GM12878 (cell line): ENCODE results near the gene SVIL. TPM values are rescaled to one million over a fixed set of nuclear protein-coding genes. Genes with fewer than 3 reads are reported as not detected.

Experiments used
- ATAC-seq: fragments of 200-7000 bp; cut with Tn5 transposase; 3 replicates; pipeline ENCODE4 v1.9.1; 2020; ENCODE audit warnings: mild to moderate bottlenecking, moderate library complexity
- BruUV-seq: library from RNA; stranded (reverse); fragments of 400-500 nt; replicated peaks from 2 replicates; lab custom pipeline; 2021; lab: Mats Ljungman, UMichigan
- CTCF ChIA-PET: fragments of 300-600 bp; sonication (Branson Sonifier 250); formaldehyde crosslinking; extraction: SDS; loops from one replicate; lab custom pipeline; 2021; ENCODE audit warnings: inconsistent platforms; lab: Yijun Ruan, JAX
- POLR2A ChIA-PET: fragments of 350-600 bp; formaldehyde crosslinking; extraction: SDS; loops from one replicate; lab custom pipeline; 2021; ENCODE audit warnings: inconsistent platforms; lab: Charles Lee
- RAD21 ChIA-PET: fragments of 300-600 bp; sonication (Branson Sonifier 250); formaldehyde crosslinking; loops from one replicate; lab custom pipeline; 2023; ENCODE audit warnings: antibody characterized with exemption; ENCODE audit not compliant: unreplicated experiment; lab: Charles Lee
- SMC1A ChIA-PET: fragments of 300-600 bp; sonication (Branson Sonifier 250); formaldehyde crosslinking; loops from one replicate; lab custom pipeline; 2023; ENCODE audit not compliant: unreplicated experiment, uncharacterized antibody; lab: Charles Lee
- DNase-seq: peaks from one replicate; pipeline ENCODE4 v3.0.0-alpha.2; 2011; ENCODE audit warnings: low read depth, low spot score
- FAIRE-seq: peaks from 3 replicates; lab custom pipeline; 2011; peaks lifted over from hg19 to GRCh38; lab: Jason Lieb, UNC
- H2AFZ ChIP-seq: 2 replicates; pipeline ENCODE4 v1.6.0; 2011; ENCODE audit warnings: low read depth, low read length, control low read depth; ENCODE audit not compliant: control insufficient read depth
- H3K27ac ChIP-seq: 2 replicates; pipeline ENCODE4 v1.5.1; 2011; ENCODE audit warnings: control low read depth; ENCODE audit not compliant: control insufficient read depth, insufficient read depth
- H3K27me3 ChIP-seq, 2 experiments: replicated peaks in 1 of 2; 2 replicates each; pipeline versions ENCODE4 v1.6.0 to v1.6.1; 2011; ENCODE audit warnings: low read length in 1 of 2; ENCODE audit not compliant: control insufficient read depth in 2 of 2, insufficient read depth in 2 of 2
- H3K36me3 ChIP-seq, 2 experiments: 2 replicates each; pipeline ENCODE4 v1.5.1; 2011; ENCODE audit warnings: low read length in 1 of 2; ENCODE audit not compliant: control insufficient read depth in 2 of 2, insufficient read depth in 2 of 2
- H3K4me1 ChIP-seq: 2 replicates; pipeline ENCODE4 v1.6.1; 2011; ENCODE audit warnings: mild to moderate bottlenecking, low read length, moderate library complexity, mixed read lengths; ENCODE audit not compliant: control insufficient read depth, insufficient read depth
- H3K4me2 ChIP-seq: 2 replicates; pipeline ENCODE4 v1.6.0; 2011; ENCODE audit warnings: control low read depth; ENCODE audit not compliant: control insufficient read depth, insufficient read depth
- H3K4me3 ChIP-seq: fragments of 200-600 bp; sonication (generic); 2 replicates; pipeline ENCODE4 v1.5.1; 2016
- H3K79me2 ChIP-seq: 2 replicates; pipeline ENCODE4 v1.6.0; 2011; ENCODE audit warnings: low read length; ENCODE audit not compliant: control insufficient read depth, insufficient read depth
- H3K9ac ChIP-seq: 2 replicates; pipeline ENCODE4 v1.8.0; 2011; ENCODE audit warnings: low read length, control low read depth, mixed read lengths; ENCODE audit not compliant: control insufficient read depth, insufficient read depth
- H3K9me3 ChIP-seq: replicated peaks from 3 replicates; pipeline ENCODE4 v1.5.1; 2011; ENCODE audit warnings: mild to moderate bottlenecking, low read length; ENCODE audit not compliant: control insufficient read depth, insufficient read depth
- H4K20me1 ChIP-seq: 2 replicates; pipeline ENCODE4 v1.6.0; 2011; ENCODE audit not compliant: control insufficient read depth, insufficient read depth
- EZH2 ChIP-seq: IDR thresholded peaks from 2 replicates; pipeline ENCODE4 v1.6.1; 2012; ENCODE audit warnings: low read depth, mild to moderate bottlenecking, control low read depth, inconsistent platforms, low read length, borderline replicate concordance; ENCODE audit not compliant: control insufficient read depth
- RELB ChIP-seq: fragments of 450-650 bp; IDR thresholded peaks from 2 replicates; pipeline ENCODE4 v1.6.1; 2017; ENCODE audit warnings: low read depth, mild to moderate bottlenecking, moderate library complexity
- SREBF2 ChIP-seq: IDR thresholded peaks from 2 replicates; pipeline ENCODE4 v1.6.1; 2012; ENCODE audit warnings: mild to moderate bottlenecking, low read length
- TBL1XR1 ChIP-seq: IDR thresholded peaks from 2 replicates; pipeline ENCODE4 v1.6.1; 2012; ENCODE audit warnings: low read depth, low read length, improper control_type of control experiment
- WGBS: methylation state at CpG from one replicate; pipeline ENCODE4 v1.1.6; 2016; ENCODE audit warnings: low lambda C conversion rate; ENCODE audit not compliant: insufficient replicate concordance, insufficient coverage; ENCODE audit errors: missing lambda C conversion rate; 5-methylcytosine and 5-hydroxymethylcytosine counted together
- in situ Hi-C: fragments of 300-500 bp; cut with MboI; formaldehyde crosslinking; loops from 9 replicates; pipeline ENCODE4 v1.14.3; 2018; ENCODE audit warnings: mixed read lengths
- intact Hi-C: fragments of 100-400 bp; cut with micrococcal nuclease; formaldehyde crosslinking; loops from one replicate; pipeline ENCODE4 v1.14.2; 2022; ENCODE audit not compliant: unreplicated experiment
- polyA plus RNA-seq, 11 experiments: library from polyadenylated mRNA; depleted of rRNA in 4 of 11; unstranded in 6 of 11; stranded (reverse) in 5 of 11; fragments of >200 nt; fragmentation: Nextera tagmentation in 4 of 11; fragmentation: Illumina TruSeq in 1 of 11; extraction: Ambion mirVana in 4 of 11; extraction: Trizol in 1 of 11; gene quantifications; 1 replicate in 1 of 11; 2 replicates in 10 of 11; pipeline versions ENCODE4 v1.2.1 to v1.2.3, GENCODE V29; 2011 to 2016; ENCODE audit warnings: inconsistent platforms in 2 of 11, missing spikeins in 2 of 11, low read depth in 1 of 11
- total RNA-seq, 4 experiments: library from RNA; depleted of rRNA in 3 of 4; stranded (reverse); fragments of >200 nt in 3 of 4; fragmentation: Illumina TruSeq in 1 of 4; extraction: Trizol in 1 of 4; gene quantifications; 2 replicates each; pipeline versions ENCODE4 v1.2.1 to v1.2.3, GENCODE V29; 2013 to 2021

Gene SVIL
- total and polyA plus RNA-seq, 10 of the 15 experiments (the other 5 are each of a cell fraction or from before 2014, with no cell fraction given): 0.22 to 1.9 (median 0.87) TPM

- in situ Hi-C loops (no loop called here), intact Hi-C loops (loop anchor here (5.0 kb wide), 1 partner anchor 113 kb away; no protein-coding TSS in a partner anchor)
- H3K27me3 ChIP-seq: no peaks in the 10 kb centered on the region; a peak in 1 of 4 replicates
- H3K79me2 ChIP-seq: no peaks in the 10 kb centered on the region
- 46% methylated on average over 12 of the region's 13 CpGs for WGBS
- ChIA-PET SMC1A (no interaction called here), CTCF (no interaction called here), POLR2A (no interaction called here), RAD21 (no interaction called here)
- no peak overlapping the region for H3K27ac ChIP-seq
- H2AFZ ChIP-seq: no peak overlapping the region
- H3K4me2 ChIP-seq: no peak overlapping the region
- no peak for DNase-seq
- TF ChIP-seq EZH2: no peak
- no peak for TF ChIP-seq TBL1XR1
- TF ChIP-seq SREBF2: no peak
- TF ChIP-seq RELB: no peak
- no peak overlapping the region for H3K9ac ChIP-seq
- no peak for ATAC-seq
- no peaks in the 10 kb centered on the region for H3K9me3 ChIP-seq
- no peaks in the 10 kb centered on the region for H4K20me1 ChIP-seq
- H3K36me3 ChIP-seq: no peaks in the 10 kb centered on the region
- no peak for FAIRE-seq
- BruUV-seq: no TSS peak
- H3K4me1 ChIP-seq: no peaks in the 10 kb centered on the region
- H3K4me3 ChIP-seq: no peak overlapping the region
These were observed 134.7 kb downstream of the SVIL start for GRCh38 chr10:29499993-29500537.
